DMS153 treated with DMSO at 0.1 percent for 48 hours (cell line): ENCODE results near the gene CELF5.

ENCODE experiments used
- DNase-seq: peaks from one replicate; lab custom pipeline; 2025; ENCODE audit not compliant: unreplicated experiment; lab: John Stamatoyannopoulos, UW

Gene CELF5

DNA sequence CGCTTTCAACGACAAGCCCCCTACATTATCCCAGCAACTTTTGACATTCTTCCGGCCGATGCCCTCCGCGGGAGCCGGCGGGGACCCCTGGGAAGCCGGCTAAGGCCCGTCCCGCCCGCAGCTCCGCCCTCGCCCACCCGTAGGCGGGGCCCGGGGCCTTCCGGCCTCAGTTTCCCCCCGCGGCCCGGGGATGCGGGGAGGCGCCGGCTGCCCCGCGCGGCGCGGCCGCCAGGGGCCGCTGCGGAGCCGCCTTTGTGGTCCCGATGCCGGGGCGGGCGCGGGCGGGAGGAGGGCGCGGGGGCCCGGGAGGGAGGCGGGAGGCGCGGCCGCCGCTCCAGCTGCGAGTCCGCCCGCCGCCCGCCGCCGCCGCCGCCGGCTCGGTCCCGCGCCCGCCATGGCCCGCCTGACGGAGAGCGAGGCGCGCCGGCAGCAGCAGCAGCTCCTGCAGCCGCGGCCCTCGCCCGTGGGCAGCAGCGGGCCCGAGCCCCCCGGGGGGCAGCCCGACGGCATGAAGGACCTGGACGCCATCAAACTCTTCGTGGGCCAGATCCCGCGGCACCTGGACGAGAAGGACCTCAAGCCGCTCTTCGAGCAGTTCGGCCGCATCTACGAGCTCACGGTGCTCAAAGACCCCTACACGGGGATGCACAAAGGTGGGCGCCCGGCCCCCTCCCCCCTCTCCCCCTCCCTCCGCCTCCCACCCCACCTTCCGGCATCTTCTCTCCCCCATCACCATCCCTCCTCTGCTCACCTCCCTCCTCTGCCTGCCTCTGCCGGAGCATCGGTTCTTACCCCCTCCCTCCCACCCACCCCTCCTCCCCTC is at the start of gene CELF5:
Gene CELF5 (plus strand): TSS at position 316 of the 823 bp plus-strand sequence. CDS start 79 bp downstream, at position 395.
- peak; percentile 4 for DNase-seq

DNA sequence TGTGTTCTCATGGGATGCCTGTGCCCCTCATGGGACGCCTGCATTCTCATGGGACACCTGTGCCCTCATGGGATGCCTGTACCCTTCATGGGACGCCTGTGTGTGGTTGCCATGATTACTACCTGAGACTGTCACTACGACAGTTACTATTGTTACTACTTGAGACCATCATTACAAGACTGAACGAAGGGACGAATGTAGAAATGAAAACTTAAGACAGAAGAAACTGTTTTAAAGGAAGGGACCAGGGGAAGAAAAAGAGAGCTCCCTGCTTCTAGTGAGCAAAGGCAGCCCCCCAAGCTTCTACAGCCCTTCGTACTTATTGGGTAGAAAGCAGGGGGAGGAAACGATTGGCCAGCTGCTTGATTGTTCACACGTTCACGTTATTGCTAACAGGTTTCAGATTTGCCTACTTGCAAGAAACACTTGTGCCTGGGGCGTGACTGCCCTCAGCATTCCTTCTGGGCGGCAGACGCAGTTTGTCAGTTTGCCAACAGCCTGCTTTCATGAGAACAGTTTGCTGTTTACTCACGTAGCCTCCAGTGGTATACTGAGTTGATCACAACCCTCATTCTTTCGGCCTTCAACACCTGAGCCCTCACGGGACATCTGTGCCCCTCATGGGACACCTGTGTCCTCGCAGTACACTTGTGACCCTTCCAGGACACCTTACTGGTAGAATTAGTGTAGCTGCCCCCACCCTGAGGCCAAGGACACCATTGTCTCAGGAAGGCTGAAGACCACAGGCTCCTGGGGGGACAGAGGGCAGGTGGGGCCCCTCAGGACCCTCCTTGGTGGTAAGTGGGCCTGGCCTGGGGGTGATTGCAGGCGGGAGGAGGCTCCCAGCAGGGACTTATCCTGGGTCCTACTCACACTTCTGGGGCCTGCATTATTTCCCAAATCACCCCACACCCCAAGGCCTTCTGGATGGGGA is 48.4 kb upstream of the CELF5 start:
- no peak for DNase-seq

DNA sequence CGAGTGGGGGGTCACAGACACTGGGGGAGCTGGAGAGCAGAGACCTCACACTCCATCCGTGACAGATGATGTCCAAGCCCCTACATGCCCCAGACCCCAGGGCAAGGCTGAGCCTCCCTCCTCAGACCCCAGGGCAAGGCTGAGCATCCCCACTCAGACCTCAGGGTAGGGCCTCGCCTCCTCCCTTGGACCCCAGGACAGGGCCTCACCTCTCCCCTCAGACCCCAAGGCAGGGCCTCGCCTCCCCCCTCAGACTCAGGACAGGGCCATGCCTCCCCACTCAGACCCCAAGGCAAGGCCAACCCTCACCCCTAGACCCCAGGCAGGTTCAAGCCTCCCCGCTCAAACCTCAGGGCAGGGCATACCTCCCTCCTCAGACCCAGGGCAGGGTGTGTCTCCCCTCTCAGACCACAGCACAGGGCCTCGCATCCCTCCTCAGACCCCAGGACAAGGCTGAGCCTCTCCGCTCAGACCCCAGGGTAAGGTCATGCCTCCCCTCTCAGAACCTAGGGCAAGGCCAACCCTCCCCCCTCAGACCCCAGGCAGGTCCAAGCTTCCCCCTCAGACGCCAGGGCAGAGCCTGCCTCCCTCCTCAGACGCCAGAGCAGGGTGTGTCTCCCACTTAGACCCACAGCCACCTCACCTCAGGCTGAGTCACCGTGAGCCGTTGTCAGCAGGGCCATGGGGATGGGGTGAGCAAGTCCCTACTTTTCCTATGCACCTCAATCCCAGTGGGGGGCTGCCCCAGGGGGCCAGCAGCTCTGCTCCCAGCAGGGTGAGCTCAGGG is 47.6 kb upstream of the CELF5 start:
- no peak for DNase-seq

DNA sequence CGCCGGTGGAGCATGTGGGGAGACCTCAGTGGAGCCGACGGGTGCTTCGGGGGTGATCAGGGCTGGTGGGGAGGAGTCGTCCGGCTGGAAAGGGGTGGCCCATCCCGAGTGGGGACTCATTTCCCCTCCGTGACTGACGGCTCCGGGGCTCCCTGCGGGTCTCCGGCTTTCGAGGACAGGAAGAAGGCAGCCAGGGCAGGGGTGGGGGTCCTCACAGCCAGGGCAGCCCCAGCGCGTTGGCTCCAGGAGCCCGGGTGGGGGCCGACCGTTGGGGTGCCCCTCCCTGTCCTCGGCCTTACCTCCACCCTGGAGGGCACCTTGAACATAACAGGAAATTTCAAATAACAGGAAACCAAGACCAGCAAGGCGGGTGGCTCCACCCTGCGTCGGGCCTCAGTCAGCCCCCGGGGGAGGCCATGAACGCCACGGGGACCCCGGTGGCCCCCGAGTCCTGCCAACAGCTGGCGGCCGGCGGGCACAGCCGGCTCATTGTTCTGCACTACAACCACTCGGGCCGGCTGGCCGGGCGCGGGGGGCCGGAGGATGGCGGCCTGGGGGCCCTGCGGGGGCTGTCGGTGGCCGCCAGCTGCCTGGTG is 46.0 kb upstream of the CELF5 start, which contains the start of gene S1PR4:
Gene S1PR4 (plus strand): TSS at position 393 of the 596 bp plus-strand sequence. CDS start 24 bp downstream, at position 417.
- DNase-seq = no peak

DNA sequence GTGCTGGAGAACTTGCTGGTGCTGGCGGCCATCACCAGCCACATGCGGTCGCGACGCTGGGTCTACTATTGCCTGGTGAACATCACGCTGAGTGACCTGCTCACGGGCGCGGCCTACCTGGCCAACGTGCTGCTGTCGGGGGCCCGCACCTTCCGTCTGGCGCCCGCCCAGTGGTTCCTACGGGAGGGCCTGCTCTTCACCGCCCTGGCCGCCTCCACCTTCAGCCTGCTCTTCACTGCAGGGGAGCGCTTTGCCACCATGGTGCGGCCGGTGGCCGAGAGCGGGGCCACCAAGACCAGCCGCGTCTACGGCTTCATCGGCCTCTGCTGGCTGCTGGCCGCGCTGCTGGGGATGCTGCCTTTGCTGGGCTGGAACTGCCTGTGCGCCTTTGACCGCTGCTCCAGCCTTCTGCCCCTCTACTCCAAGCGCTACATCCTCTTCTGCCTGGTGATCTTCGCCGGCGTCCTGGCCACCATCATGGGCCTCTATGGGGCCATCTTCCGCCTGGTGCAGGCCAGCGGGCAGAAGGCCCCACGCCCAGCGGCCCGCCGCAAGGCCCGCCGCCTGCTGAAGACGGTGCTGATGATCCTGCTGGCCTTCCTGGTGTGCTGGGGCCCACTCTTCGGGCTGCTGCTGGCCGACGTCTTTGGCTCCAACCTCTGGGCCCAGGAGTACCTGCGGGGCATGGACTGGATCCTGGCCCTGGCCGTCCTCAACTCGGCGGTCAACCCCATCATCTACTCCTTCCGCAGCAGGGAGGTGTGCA is 45.3 kb upstream of the CELF5 start:
- DNase-seq = no peak

DNA sequence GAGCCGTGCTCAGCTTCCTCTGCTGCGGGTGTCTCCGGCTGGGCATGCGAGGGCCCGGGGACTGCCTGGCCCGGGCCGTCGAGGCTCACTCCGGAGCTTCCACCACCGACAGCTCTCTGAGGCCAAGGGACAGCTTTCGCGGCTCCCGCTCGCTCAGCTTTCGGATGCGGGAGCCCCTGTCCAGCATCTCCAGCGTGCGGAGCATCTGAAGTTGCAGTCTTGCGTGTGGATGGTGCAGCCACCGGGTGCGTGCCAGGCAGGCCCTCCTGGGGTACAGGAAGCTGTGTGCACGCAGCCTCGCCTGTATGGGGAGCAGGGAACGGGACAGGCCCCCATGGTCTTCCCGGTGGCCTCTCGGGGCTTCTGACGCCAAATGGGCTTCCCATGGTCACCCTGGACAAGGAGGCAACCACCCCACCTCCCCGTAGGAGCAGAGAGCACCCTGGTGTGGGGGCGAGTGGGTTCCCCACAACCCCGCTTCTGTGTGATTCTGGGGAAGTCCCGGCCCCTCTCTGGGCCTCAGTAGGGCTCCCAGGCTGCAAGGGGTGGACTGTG is 44.6 kb upstream of the CELF5 start:
- DNase-seq = no peak

DNA sequence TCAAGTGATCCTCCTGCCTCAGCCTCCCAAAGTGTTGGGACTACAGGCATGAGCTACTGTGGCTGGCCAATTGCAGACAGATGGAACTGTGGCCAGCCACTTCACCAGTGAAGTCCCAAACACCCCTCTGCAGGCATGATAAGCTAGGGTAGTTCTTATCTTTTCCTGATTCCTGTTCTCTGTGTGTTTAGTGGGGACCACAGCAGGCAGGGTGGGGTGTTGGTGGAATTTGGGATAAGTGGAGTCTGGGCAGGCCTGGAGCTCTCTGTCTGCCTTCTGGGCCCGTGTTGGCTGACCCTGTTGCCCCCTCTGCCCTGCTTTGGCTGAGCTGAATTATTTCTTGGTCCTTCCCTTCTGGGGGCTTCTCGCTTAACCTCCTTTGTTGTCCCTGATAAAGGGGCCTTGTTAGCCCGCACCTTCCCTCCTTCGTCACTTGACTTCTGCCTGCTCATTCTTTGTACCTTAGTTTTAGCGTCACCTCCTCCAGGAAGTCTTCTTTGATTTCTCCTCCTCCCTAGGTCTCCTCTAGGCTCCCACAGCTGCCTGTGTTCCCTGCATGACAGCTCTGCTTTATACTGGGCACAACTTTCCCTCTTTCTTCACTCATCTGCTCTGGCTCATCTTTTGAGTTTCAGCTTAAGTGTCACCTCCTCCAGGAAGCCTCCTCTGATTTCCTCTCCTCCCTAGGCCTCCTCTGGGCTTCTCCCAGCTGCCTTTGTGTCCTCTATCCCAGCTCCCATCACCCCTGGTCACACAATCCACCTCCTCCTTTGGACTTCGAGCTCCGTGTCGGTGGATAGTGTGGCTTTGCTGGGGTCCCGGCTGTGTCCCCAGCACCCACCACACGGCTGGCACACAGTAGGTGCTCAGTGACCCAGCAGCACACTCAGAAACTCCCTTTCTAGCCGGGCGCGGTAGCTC is 40.5 kb upstream of the CELF5 start:
- no peak for DNase-seq

DNA sequence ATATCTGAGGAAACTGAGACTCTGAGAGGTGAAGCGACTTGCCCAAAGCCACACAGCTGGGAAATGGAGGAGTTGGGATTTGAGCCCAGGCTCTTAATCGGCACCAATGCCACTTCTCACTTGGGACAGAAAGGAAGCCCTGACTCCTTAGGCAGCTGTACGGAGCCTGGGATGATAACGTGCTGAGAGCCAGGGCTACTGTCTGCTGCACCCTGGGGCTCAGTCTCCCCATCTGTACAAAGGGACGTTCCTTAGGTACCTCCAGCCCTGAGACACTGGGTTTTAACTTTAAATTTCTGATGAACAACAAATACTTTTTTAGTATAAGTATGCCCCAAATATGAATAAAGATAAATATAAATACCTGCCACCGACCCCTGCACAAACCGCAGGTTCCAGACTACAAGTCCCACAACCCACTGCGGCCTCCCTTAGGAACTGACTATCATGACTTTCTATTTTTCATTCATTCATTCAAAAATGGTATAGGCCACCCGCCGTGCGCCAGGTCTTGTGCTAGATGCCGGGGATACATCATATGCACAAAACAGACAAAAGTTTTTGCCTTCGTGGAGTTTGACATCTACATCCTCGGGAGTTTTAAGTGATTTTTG is 39.5 kb upstream of the CELF5 start:
- DNase-seq = peak; percentile 95

DNA sequence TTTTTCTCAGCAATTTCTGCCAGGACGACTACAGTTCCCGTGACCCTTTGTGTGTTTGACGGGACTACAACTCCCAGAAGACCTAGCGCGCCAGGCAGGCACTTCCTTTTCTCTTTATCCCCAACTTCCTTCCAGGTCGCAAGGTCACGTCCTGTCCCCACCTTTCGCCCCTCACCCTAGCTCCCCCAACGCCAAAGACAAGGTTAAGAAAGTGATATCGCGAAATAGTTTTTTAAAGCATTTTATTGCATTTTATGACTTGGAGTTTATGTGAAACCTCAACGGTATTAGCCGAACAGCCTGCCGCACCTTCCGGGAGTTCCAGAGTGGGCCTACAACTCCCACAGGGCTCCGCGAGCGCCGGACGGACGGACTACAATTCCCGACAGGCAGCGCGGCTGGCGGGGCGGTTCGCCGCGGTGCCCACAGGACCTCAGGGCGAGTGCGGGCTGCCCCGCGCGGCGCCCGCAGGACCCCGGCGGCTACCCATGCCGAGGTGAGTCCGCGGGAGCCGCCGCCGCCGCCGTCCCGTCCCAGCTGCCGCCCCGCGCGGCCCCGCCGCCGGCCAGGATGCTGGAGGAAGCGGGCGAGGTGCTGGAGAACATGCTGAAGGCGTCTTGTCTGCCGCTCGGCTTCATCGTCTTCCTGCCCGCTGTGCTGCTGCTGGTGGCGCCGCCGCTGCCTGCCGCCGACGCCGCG is 38.9 kb upstream of the CELF5 start, which contains the start of gene NCLN:
Gene NCLN (plus strand): TSS at position 470 of the 699 bp plus-strand sequence. CDS start 101 bp downstream, at position 571.
- DNase-seq = peak; percentile 95

DNA sequence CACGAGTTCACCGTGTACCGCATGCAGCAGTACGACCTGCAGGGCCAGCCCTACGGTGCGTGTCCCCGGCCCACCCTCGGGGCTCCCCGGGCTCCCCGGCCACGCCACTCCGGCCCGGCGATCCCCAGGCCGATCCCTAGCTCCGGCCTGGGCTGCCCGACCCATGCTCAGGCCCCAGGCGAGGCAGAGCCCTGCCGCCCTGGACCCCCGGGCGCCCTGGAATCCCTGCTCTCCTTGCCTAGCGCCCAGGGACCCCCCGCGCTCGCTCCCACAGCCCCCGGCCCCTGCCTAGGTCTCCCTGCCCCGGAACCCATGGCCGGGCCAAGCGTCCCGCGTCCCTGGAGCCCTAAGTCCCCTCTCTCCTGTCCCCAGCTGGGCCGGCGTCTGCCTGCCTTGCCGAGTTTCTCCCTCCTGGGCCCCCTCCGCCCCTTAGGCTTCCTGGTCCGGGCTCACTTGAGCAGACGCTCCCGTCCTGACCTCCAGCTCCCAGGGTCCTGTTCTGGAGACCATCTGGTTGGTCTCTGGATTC is 38.2 kb upstream of the CELF5 start:
- DNase-seq = no peak

DNA sequence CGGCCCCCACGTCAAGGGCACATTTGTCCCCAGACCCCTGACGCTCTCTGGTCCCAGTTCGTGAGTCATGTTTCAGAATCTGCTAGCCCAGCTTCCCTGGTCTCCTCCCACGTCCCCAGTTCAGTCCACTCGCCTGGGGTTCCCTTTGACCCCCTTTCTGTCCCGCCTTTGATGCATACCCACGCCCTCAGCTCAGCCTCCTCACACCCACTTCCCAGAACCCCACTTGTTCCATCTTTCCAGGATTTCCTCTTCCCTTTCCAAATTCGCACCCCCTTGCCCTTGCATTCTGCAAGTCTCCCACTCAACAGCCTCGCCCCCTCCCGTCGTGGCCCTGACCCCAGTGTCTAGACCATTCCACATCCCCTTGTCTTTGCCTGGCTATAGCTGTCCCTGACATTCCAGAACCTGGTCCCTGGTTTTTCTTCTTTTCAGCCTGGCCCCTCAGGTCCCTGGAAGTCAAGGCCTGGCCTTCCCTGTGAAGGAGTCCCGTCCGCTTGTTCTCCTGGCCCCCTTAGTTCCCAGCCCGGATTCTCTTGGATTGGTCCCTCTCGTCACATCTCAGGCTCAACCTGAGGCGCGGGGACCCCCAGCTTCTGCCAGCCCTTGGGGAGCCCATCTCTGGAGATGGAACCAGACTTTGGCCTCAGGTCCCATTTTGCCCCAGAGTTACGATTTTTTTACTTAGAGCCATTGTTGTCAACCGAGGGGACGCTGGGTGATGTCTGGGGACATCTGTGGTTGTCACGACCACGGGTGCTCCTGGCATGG is 37.4 kb upstream of the CELF5 start:
- no peak for DNase-seq

DNA sequence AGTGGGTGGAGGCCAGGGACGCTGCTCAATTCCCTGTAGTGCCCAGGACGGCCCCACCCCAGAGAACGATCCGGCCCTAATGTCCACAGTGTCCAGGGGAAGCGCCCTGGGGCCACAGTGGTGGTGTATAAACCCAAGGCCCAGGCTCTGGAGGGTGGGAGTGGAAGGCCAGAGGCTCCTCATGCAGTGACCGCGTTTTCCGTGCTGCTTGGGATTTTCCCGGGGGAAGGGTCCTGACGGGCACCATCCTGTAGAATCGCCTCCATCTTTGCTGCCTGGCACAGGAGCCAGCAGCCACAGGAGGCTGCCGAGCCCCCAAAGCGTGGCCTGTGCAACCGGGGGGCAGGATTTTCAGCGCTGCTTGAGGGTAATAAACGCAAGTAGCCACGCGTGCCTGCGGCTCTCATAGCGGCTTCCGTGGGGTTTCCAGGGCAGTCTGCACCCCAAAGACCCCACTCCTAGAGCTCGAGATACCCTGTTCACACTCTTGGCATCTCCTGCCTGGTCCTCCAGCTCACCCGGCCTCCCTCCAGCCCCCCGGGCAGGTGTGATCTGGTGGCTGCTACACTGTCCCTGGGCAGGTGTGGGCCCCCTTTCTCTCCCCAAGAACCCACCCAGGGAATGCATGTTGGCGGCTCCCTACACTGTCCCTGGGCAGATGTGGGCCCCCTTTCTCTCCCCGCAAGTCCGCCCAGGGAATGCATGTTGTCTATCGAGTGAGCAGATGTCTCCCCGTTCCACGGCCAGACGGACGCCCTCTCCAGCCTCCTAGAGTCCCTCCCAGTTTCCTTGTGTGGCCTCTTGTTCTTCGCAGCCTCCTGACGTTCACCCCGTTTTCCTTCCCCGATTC is 36.6 kb upstream of the CELF5 start:
- DNase-seq = no peak

DNA sequence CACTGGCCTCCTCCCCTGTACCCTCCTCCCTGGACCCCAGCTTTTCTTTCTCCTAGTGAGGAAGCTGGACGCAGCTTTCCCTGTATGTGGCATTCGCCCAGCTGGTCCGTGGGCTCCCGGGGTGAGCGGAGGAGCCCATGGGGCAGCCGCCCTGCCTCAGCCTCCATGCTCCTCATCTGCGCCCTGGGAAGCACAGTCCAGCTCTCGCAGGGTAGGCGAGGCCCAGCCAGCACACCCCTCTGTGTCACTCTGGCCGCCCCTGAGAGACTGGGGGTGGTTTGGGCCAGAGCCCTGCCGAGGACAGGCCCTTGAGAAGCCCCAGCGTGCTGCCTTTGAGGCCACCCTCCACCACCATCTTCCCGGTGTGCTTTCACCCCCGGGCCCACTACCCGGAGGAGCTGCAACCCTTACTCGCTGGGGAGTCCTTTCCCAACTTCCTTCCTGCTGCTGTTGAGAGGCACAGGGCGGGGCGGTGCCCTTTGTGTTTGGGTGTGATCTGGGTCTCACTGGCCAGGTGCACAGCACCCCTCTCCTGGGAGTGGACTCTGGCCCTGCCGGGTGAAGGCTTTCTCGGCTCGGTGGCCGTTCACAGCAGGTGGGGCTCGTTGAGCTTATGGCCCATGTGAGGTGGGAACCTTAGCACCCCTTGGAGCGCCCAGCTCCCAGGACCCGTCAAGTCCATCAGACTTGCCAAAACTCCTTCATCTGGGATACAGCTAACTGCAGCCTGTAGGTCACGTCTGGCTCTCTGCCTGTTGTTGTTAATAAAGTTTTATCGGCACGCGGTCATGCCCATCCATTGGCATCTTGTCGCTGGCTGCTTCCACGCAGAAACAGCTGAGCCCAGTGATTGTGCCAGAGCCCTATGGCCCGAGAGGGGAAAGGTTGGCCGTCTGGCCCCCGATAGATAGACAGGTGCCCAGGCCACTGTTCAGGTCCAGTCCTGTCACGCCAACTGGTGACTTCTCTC is 35.5 kb upstream of the CELF5 start:
- DNase-seq = no peak
